HUDEP-2 (cell line): ENCODE results near the gene ZNF521.

ENCODE experiments used
- DNase-seq, 76 experiments: peaks; one replicate each; lab custom pipeline; 2025; ENCODE audit not compliant: unreplicated experiment in 76 of 76; lab: John Stamatoyannopoulos, UW

Gene ZNF521

GRCh38 chr18:25231327-25231691, 120.7 kb downstream of the ZNF521 start:
- no peak for DNase-seq

- no peak for DNase-seq
Observed at GRCh38 chr18:25230658-25231326, 121.2 kb downstream of the ZNF521 start.

GRCh38 chr18:25229920-25230319, 122.0 kb downstream of the ZNF521 start:
- DNase-seq, result no peak

- peak in 71 of 76 experiments; percentile 27 to 98 (median 79) for DNase-seq
Observed at GRCh38 chr18:25229081-25229480, 122.9 kb downstream of the ZNF521 start.

GRCh38 chr18:25228410-25228809, 123.6 kb downstream of the ZNF521 start:
- DNase-seq, result no peak

- no peak for DNase-seq
Observed at GRCh38 chr18:25225151-25225550, 126.8 kb downstream of the ZNF521 start.

GRCh38 chr18:25223899-25224886, 127.8 kb downstream of the ZNF521 start:
- peak in 2 of 76 experiments; percentile 13 to 34 for DNase-seq

- peak in 73 of 76 experiments; percentile 37 to 95 (median 82) for DNase-seq
Observed at GRCh38 chr18:25223211-25223610, 128.8 kb downstream of the ZNF521 start.

- DNase-seq, result no peak
Observed at GRCh38 chr18:25222648-25223047, 129.3 kb downstream of the ZNF521 start.

GRCh38 chr18:25210622-25211021, 141.3 kb downstream of the ZNF521 start:
- DNase-seq, result no peak

- DNase-seq, result no peak
Observed at GRCh38 chr18:25192065-25192464, 159.9 kb downstream of the ZNF521 start.

GRCh38 chr18:25190472-25190871, 161.5 kb downstream of the ZNF521 start:
- DNase-seq, result no peak

GRCh38 chr18:25189391-25190185, 162.4 kb downstream of the ZNF521 start:
- DNase-seq, result no peak

- no peak for DNase-seq
Observed at GRCh38 chr18:25187521-25188192, 164.3 kb downstream of the ZNF521 start.

- DNase-seq, result no peak
Observed at GRCh38 chr18:25186871-25187270, 165.1 kb downstream of the ZNF521 start.

- DNase-seq, result no peak
Observed at GRCh38 chr18:25181993-25182392, 170.0 kb downstream of the ZNF521 start.

- no peak for DNase-seq
Observed at GRCh38 chr18:25181581-25181980, 170.4 kb downstream of the ZNF521 start.

- DNase-seq, result no peak
Observed at GRCh38 chr18:25180973-25181548, 170.9 kb downstream of the ZNF521 start.

GRCh38 chr18:25177631-25178030, 174.3 kb downstream of the ZNF521 start:
- DNase-seq, result no peak

- no peak for DNase-seq
Observed at GRCh38 chr18:25176518-25177042, 175.4 kb downstream of the ZNF521 start.
